Measurements from ENCODE around the gene EFCAB8.
A peak's percentile ranks its signal among the peaks of the same experiment; 100 is the strongest.
"Not testable (repeated sequence)": the region's sequence is repeated elsewhere in the genome, so short reads cannot be mapped to it uniquely, and the experiment has no call there.

EFCAB8 gene

GRCh38 chr20:32894711-32895355 is 36.1 kb downstream of the EFCAB8 start:
- peak; percentile 47 for DNase-seq (ENCODE audit: low read depth)
- H3K4me3 ChIP-seq (ENCODE audit: low read depth, low read length) = no peak overlapping the region
- TF ChIP-seq, protein P1, sequence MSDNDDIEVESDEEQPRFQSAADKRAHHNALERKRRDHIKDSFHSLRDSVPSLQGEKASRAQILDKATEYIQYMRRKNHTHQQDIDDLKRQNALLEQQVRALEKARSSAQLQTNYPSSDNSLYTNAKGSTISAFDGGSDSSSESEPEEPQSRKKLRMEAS (IDR thresholded peaks at IDR 0.05; ENCODE audit: low read depth, low read length) = no peak
- TF ChIP-seq MYC (IDR thresholded peaks at IDR 0.05; ENCODE audit: low read depth, low read length) = no peak
- TF ChIP-seq POLR2A (IDR thresholded peaks at IDR 0.05; ENCODE audit: extremely low read depth, insufficient read length) = no peak
- no peak for TF ChIP-seq CTCF (IDR thresholded peaks at IDR 0.05; ENCODE audit: low read depth, low read length)

- peak; percentile 24 for DNase-seq (ENCODE audit: low read depth)
- TF ChIP-seq CTCF (IDR thresholded peaks at IDR 0.05; ENCODE audit: low read depth, low read length) (no peak), MYC (IDR thresholded peaks at IDR 0.05; ENCODE audit: low read depth, low read length) (no peak), POLR2A (IDR thresholded peaks at IDR 0.05; ENCODE audit: extremely low read depth, insufficient read length) (no peak)
- TF ChIP-seq, protein P1 (IDR thresholded peaks at IDR 0.05; ENCODE audit: low read depth, low read length) = no peak
- H3K4me3 ChIP-seq (ENCODE audit: low read depth, low read length) = no peak overlapping the region
These were observed 38.0 kb downstream of the EFCAB8 start for GRCh38 chr20:32896521-32897280.

DNA sequence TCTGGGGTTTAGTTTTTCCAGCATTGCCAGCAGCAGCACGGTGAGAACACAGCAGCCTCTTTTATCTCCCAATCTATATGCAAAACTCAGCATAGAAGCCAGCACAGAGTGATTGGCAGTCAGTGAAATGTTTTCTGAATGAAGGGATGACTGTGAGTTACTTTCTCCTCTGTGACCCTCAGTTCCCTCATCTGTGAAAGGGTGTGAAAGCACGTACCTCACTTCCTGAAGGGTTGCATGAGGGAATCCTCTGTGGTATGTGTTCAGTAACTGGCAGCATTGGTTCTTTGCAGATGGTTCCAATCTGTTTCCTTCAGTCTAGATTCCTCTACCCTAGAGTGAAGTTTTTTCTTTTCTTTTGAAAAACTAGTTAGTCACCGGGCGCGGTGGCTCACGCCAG is 40.0 kb downstream of the EFCAB8 start:
- DNase-seq (ENCODE audit: low read depth) = no peak
- TF ChIP-seq, protein P1 (IDR thresholded peaks at IDR 0.05; ENCODE audit: low read depth, low read length) = no peak
- no peak for TF ChIP-seq CTCF (IDR thresholded peaks at IDR 0.05; ENCODE audit: low read depth, low read length)
- TF ChIP-seq POLR2A (IDR thresholded peaks at IDR 0.05; ENCODE audit: extremely low read depth, insufficient read length) = no peak
- no peak for TF ChIP-seq MYC (IDR thresholded peaks at IDR 0.05; ENCODE audit: low read depth, low read length)

DNA sequence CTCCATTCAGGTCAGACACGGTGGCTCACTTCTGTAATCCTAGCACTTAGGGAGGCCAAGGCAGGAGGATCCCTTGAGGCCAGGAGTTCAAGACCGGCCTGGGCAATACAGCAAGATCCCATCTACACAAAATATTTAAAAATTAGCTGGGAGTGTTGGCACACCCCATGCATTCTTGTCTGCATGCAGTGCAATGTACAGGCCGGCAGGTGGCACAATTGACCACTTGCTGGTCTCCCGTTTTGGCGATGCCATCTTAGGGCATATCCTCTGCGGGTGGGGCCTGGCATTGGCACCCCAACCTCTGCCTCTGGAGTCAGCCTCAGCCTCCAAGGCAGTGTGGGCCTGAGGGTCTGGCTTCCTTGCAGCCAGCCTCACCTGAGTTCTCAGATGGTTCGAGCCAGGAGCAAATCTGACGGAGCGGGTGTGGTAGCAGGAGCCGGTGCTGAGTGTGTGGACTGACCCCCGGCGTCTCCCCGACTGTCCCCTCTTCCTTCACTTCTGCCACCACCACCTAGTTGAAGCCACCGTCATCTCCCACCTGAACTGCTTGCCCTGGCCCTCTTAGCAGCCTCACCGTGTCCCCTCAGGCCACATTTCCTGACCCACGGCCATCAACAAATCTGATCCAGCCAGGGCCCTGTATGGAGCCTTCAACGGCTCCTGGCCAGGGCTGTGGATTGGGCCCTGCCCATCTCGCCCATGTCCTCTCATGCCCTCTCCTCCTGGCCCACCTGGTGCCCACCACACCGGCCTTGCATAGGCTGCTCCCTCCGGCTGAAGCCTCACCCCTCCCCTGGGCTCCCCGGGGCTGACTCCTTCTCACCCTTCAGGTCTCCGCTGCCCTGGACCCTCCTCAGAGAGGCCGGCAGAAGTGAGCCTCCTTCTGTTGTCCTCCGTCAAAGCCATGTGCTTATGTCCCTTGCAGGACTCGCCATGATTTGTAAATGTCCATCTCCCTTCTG is 44.0 kb downstream of the EFCAB8 start:
- TF ChIP-seq CTCF (IDR thresholded peaks at IDR 0.05; ENCODE audit: low read depth, low read length) = peak; percentile 91
- peak; percentile 24; the same call in 1 of the 2 replicates for TF ChIP-seq MYC (IDR thresholded peaks at IDR 0.05; ENCODE audit: low read depth, low read length)
- TF ChIP-seq POLR2A (IDR thresholded peaks at IDR 0.05; ENCODE audit: extremely low read depth, insufficient read length) = no peak
- TF ChIP-seq, protein P1 (IDR thresholded peaks at IDR 0.05; ENCODE audit: low read depth, low read length) = peak; percentile 49; the same call in 1 of the 2 replicates
- DNase-seq (ENCODE audit: low read depth) = peak; percentile 67
- H3K4me3 ChIP-seq (ENCODE audit: low read depth, low read length) = no peak overlapping the region

More for the DNA sequence above, 40.0 kb downstream of the EFCAB8 start:
- H3K4me3 ChIP-seq (ENCODE audit: low read depth, low read length) = no peak overlapping the region

DNA sequence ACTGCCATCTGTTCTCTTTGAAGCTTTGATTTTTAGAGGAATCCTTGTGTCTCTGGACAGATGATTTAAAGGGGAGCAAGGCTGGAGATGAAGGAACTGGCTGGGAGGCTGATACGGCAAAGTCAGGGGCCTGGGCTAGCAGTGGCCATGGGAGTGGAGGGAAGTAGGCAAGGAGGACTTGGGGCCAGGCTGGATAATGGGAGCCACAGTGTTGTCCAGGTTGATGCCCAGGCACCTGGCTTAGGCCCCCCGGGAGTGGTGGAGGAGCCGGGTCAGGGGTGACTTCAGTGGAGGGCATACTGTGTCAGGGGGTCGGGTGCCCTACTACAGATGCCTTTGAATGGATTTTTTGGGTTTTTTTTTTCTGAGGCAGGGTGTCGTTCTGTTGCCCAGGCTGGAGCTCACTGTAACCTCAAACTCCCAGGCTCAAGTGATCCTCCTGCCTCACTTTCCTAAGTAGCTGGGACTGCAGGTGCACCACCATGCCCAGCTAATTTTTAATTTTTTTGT is 45.0 kb downstream of the EFCAB8 start:
- TF ChIP-seq, protein P1 (IDR thresholded peaks at IDR 0.05; ENCODE audit: low read depth, low read length) = no peak
- TF ChIP-seq CTCF (IDR thresholded peaks at IDR 0.05; ENCODE audit: low read depth, low read length) (no peak), MYC (IDR thresholded peaks at IDR 0.05; ENCODE audit: low read depth, low read length) (no peak), POLR2A (IDR thresholded peaks at IDR 0.05; ENCODE audit: extremely low read depth, insufficient read length) (no peak)
- H3K4me3 ChIP-seq (ENCODE audit: low read depth, low read length) = no peak overlapping the region
- no peak for DNase-seq (ENCODE audit: low read depth)

- H3K4me3 ChIP-seq (ENCODE audit: low read depth, low read length); DNase-seq (ENCODE audit: low read depth): not testable (repeated sequence)
These were observed 46.0 kb downstream of the EFCAB8 start for GRCh38 chr20:32904678-32905077.

Measured in NB4 (cell line).